ENCODE measurements around the gene BCAS3. TPM values are rescaled to one million over a fixed set of nuclear protein-coding genes. Genes with fewer than 3 reads are reported as not detected.

Gene BCAS3
- total RNA-seq, 1 donor from 2014 or later: 75.9 TPM

GRCh38 chr17:61282377-61282776, 604.7 kb downstream of the BCAS3 start:
- intact Hi-C loops (cut with DNase I): no loop called here
- Histone ChIP-seq H3K27ac (no peak overlapping the region), H3K4me3 (no peak overlapping the region), H3K4me1 (peaks cover 4 to 7% of the 10 kb centered on the region in 2 donors), H3K9me3 (no peaks in the 10 kb centered on the region), H3K27me3 (no peaks in the 10 kb centered on the region), H3K36me3 (no peaks in the 10 kb centered on the region)
- TF ChIP-seq CTCF (IDR thresholded peaks at IDR 0.05): no peak
- DNase-seq (ENCODE audit: low spot score in 2 of 2): no peak

GRCh38 chr17:61283043-61283442, 605.4 kb downstream of the BCAS3 start:
- Histone ChIP-seq H3K27ac (no peak overlapping the region), H3K36me3 (no peaks in the 10 kb centered on the region), H3K27me3 (no peaks in the 10 kb centered on the region), H3K9me3 (no peaks in the 10 kb centered on the region), H3K4me1 (peaks cover 4 to 7% of the 10 kb centered on the region in 2 donors), H3K4me3 (no peak overlapping the region)
- no peak for TF ChIP-seq CTCF (IDR thresholded peaks at IDR 0.05)
- intact Hi-C loops (cut with DNase I): no loop called here
- DNase-seq (ENCODE audit: low spot score in 2 of 2): no peak

GRCh38 chr17:61284174-61284573, 606.5 kb downstream of the BCAS3 start:
- no peak for TF ChIP-seq CTCF (IDR thresholded peaks at IDR 0.05)
- Histone ChIP-seq H3K27me3 (no peaks in the 10 kb centered on the region), H3K4me3 (no peak overlapping the region), H3K9me3 (no peaks in the 10 kb centered on the region), H3K4me1 (peaks cover 3 to 9% of the 10 kb centered on the region in 2 donors), H3K36me3 (no peaks in the 10 kb centered on the region), H3K27ac (no peak overlapping the region)
- intact Hi-C loops (cut with DNase I): no loop called here
- DNase-seq (ENCODE audit: low spot score in 2 of 2): no peak

- TF ChIP-seq CTCF (IDR thresholded peaks at IDR 0.05): no peak
- peaks cover 0 to 7% of the 10 kb centered on the region in 2 donors for H3K4me1 ChIP-seq
- no peaks in the 10 kb centered on the region for H3K9me3 ChIP-seq
- DNase-seq (ENCODE audit: low spot score in 2 of 2): no peak
- no peaks in the 10 kb centered on the region for H3K27me3 ChIP-seq
- no peak overlapping the region for H3K27ac ChIP-seq
- intact Hi-C loops (cut with DNase I): no loop called here
- no peaks in the 10 kb centered on the region for H3K36me3 ChIP-seq
- H3K4me3 ChIP-seq: no peak overlapping the region
Observed at GRCh38 chr17:61284746-61285145, 607.1 kb downstream of the BCAS3 start.

- intact Hi-C loops (cut with DNase I): no loop called here
- Histone ChIP-seq H3K27ac (no peak overlapping the region), H3K4me3 (no peak overlapping the region), H3K27me3 (no peaks in the 10 kb centered on the region), H3K9me3 (no peaks in the 10 kb centered on the region), H3K4me1 (peaks cover 0 to 9% of the 10 kb centered on the region in 2 donors), H3K36me3 (no peaks in the 10 kb centered on the region)
- no peak for TF ChIP-seq CTCF (IDR thresholded peaks at IDR 0.05)
- no peak for DNase-seq (ENCODE audit: low spot score in 2 of 2)
Observed at GRCh38 chr17:61285526-61286320, 608.1 kb downstream of the BCAS3 start.
